ENCODE results near the gene TOM1L2. TPM values are rescaled to one million over a fixed set of nuclear protein-coding genes. Genes with fewer than 3 reads are reported as not detected.
A peak's percentile ranks its signal among the peaks of the same experiment; 100 is the strongest.

The TOM1L2 gene
- total and polyA plus RNA-seq, 9 donors = 18.5 to 40.1 (median 30.2) TPM

GRCh38 chr17:17839791-17840707 lies 132.2 kb downstream of the TOM1L2 start:
- 2% methylated on average over 69 of the region's 71 CpGs for whole genome bisulfite sequencing (ENCODE audit: insufficient coverage)
- H3K4me3 ChIP-seq (ENCODE audit: low read length) = peak overlapping the region; percentile 54
- H3K36me3 ChIP-seq (ENCODE audit: control insufficient read depth, insufficient read depth, low read length) = no peaks in the 10 kb centered on the region
- H3K4me1 ChIP-seq (ENCODE audit: control insufficient read depth, insufficient read depth, low read length) = peaks cover 76% of the 10 kb centered on the region
- DNase-seq = peak; percentile 89
- no peaks in the 10 kb centered on the region for H3K9me3 ChIP-seq (replicated peaks; ENCODE audit: control insufficient read depth, low read depth, low read length)
- H3K27ac ChIP-seq (ENCODE audit: low read length) = peak overlapping the region; percentile 99
- H3K27me3 ChIP-seq (ENCODE audit: control insufficient read depth, insufficient read depth, low read length) = no peaks in the 10 kb centered on the region

DNA sequence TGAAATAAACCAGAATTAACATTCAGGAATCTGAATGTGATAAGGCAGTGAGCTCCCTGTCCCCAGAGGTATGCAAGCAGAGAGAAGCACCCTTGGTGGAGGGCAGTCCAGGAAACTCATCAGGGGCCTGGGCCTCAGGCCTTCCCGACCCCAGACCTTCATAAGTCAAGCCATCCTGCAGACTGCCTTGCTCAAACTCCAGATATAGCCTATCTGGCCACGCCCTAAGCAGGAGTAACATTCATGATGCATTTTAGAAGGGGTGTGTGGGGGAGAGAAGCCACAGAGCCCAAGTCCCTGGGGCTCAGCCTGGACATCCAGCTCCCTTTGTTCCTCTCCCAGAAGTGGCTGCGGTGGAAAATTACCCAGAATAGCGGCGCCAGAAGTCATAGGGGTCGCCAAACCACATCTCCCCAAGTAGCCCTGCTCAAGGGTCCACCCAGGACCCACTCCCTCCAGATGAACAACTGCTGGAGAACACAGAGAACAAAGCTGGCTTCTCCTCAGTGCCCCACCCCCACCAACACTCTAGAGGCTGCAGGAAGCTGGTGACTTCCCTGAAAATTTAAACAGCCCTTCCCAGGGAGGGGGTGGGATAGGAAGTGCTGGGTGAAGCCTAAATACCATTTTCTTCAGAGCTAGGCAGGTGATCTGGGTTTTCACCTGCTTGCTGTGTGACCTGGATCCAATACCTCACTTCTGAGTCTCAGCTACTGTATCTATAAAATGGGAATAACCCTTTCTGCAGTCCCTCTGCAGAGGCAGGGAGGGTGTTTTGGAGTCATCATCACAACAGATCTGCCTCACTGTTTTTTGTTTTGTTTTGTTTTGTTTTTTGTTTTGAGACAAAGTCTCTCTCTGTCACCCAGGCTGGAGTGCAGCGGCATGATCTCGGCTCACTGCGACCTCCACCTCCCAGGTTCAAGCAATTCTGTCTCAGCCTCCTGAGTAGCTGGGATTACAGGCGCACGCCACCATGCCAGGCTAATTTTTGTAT lies 133.9 kb downstream of the TOM1L2 start:
- Histone ChIP-seq H3K9me3 (replicated peaks; ENCODE audit: control insufficient read depth, low read depth, low read length) (no peaks in the 10 kb centered on the region), H3K4me3 (ENCODE audit: low read length) (no peak overlapping the region), H3K4me1 (ENCODE audit: control insufficient read depth, insufficient read depth, low read length) (peaks cover 72% of the 10 kb centered on the region), H3K27me3 (ENCODE audit: control insufficient read depth, insufficient read depth, low read length) (no peaks in the 10 kb centered on the region), H3K36me3 (ENCODE audit: control insufficient read depth, insufficient read depth, low read length) (no peaks in the 10 kb centered on the region), H3K27ac (ENCODE audit: low read length) (peak overlapping the region; percentile 98)
- DNase-seq = peak; percentile 86
- WGBS (ENCODE audit: insufficient coverage) = 22% methylated on average over 5 of the region's 11 CpGs

DNA sequence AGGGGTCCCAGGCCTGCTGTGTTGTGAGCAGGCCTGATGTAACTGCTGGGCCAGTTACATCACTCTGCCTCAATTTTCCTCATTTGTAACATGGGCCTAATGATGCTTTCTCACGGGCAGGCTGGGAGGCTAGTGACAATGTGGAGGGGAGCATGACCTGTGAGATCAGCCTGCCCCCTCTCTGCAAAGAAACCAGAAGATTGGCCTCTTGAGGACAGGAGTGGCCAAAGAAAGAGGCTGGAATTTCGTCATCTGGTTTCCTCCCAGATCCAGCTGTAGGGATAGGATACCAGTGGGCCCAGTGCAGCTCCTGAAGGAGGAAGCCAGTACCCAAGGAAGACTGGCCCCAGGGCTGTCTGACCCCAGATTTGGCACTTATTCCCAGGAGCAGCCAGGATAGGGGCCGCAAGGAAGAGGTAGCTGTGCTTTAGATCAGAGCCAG lies 134.8 kb downstream of the TOM1L2 start:
- Histone ChIP-seq H3K4me3 (ENCODE audit: low read length) (peak overlapping the region; percentile 89), H3K9me3 (replicated peaks; ENCODE audit: control insufficient read depth, low read depth, low read length) (no peaks in the 10 kb centered on the region)
- 43% methylated on average over 2 of the region's 3 CpGs for WGBS (ENCODE audit: insufficient coverage)

GRCh38 chr17:17836818-17837379 lies 135.3 kb downstream of the TOM1L2 start, which contains the start of gene SREBF1:
Gene SREBF1 (minus strand): TSS chr17:17836986. CDS start chr17:17836817, 169 bp downstream.
- under 1% methylated on average over 50 of the region's 52 CpGs for WGBS (ENCODE audit: insufficient coverage)
- no peaks in the 10 kb centered on the region for H3K9me3 ChIP-seq (replicated peaks; ENCODE audit: control insufficient read depth, low read depth, low read length)
- H3K4me1 ChIP-seq (ENCODE audit: control insufficient read depth, insufficient read depth, low read length) = peaks cover 65% of the 10 kb centered on the region
- no peaks in the 10 kb centered on the region for H3K27me3 ChIP-seq (ENCODE audit: control insufficient read depth, insufficient read depth, low read length)
- H3K4me3 ChIP-seq (ENCODE audit: low read length) = peak within 1 kb of the TSS; percentile 89
- DNase-seq = peak; percentile 80
- peak within 1 kb of the TSS; percentile 98 for H3K27ac ChIP-seq (ENCODE audit: low read length)
- no peaks in the 10 kb centered on the region for H3K36me3 ChIP-seq (ENCODE audit: control insufficient read depth, insufficient read depth, low read length)

More for the DNA sequence above, 134.8 kb downstream of the TOM1L2 start:
- Histone ChIP-seq H3K27me3 (ENCODE audit: control insufficient read depth, insufficient read depth, low read length) (no peaks in the 10 kb centered on the region), H3K27ac (ENCODE audit: low read length) (peak overlapping the region; percentile 98), H3K4me1 (ENCODE audit: control insufficient read depth, insufficient read depth, low read length) (peaks cover 70% of the 10 kb centered on the region), H3K36me3 (ENCODE audit: control insufficient read depth, insufficient read depth, low read length) (no peaks in the 10 kb centered on the region)
- DNase-seq = peak; percentile 96

- Histone ChIP-seq H3K4me3 (ENCODE audit: low read length) (peak overlapping the region; percentile 89), H3K27me3 (ENCODE audit: control insufficient read depth, insufficient read depth, low read length) (no peaks in the 10 kb centered on the region), H3K36me3 (ENCODE audit: control insufficient read depth, insufficient read depth, low read length) (peaks cover 3% of the 10 kb centered on the region), H3K9me3 (replicated peaks; ENCODE audit: control insufficient read depth, low read depth, low read length) (no peaks in the 10 kb centered on the region), H3K4me1 (ENCODE audit: control insufficient read depth, insufficient read depth, low read length) (peaks cover 65% of the 10 kb centered on the region), H3K27ac (ENCODE audit: low read length) (peak overlapping the region; percentile 98)
- WGBS (ENCODE audit: insufficient coverage) = under 1% methylated on average over 69 of the region's 69 CpGs
- peak; percentile 98 for DNase-seq
Observed at GRCh38 chr17:17836250-17836817, 135.9 kb downstream of the TOM1L2 start.

DNA sequence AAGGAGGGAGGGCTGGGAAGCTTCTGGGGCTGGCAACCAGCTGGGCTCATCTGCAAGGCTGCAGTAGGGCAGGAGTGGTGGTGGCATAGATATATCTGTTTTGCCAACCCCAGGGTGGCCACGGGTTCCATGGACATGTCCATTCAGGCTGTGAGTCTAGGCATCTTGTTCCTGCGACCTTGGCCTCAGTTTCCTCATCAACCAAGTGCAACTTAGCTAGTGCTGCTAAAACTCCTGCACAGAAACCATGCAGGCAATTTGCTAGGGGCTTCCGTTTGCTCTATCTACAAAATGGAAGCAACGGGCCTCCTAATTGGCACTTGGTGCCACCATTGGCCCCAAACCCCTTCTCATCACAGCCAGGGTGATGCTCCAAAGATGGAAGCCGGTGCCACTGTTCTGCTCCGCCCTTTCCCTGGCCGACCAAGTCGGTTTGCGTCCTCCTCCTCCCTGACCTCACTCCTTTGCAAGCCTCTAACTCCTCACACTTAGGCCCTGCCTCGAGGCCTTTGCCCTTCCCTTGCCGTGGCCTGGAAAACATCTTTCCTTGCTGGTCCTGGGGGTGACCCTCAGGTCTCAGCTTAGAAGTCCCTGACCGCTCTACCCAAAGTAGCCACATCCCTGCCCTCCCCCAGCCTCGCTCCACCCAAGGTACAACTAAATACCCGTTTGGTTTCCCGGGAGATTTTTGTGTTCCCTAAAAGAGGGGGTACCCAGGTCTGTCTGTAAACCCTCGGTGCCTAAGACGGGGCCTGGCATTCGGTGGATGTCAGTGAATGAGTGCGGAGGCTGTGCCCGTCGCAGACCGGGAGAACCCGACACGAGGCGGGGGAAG lies 136.6 kb downstream of the TOM1L2 start:
- Histone ChIP-seq H3K27ac (ENCODE audit: low read length) (peak overlapping the region; percentile 82), H3K4me3 (ENCODE audit: low read length) (peak overlapping the region; percentile 89), H3K4me1 (ENCODE audit: control insufficient read depth, insufficient read depth, low read length) (peaks cover 65% of the 10 kb centered on the region), H3K36me3 (ENCODE audit: control insufficient read depth, insufficient read depth, low read length) (peaks cover 8% of the 10 kb centered on the region), H3K27me3 (ENCODE audit: control insufficient read depth, insufficient read depth, low read length) (no peaks in the 10 kb centered on the region), H3K9me3 (replicated peaks; ENCODE audit: control insufficient read depth, low read depth, low read length) (no peaks in the 10 kb centered on the region)
- 20% methylated on average over 22 of the region's 25 CpGs for WGBS (ENCODE audit: insufficient coverage)
- no peak for DNase-seq

DNA sequence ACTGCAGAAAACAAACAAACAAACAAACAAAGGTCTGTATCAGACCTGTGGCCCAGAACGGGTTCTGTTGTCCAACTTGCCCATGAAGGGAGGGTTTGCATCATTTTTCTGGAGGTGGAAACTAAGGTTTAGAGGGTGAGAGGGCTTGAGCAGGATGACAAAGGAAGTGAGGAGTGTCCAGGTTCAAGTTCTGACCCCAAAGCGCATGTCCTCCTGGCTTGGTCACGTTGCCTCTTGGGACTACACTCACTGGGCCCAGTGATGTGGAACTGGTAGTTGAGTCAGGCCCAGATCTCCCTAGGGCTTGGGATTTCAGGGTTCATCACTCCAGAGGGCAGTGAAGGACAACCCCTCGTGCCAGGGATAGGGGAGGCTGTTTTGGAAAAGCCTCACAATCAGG lies 137.2 kb downstream of the TOM1L2 start:
- Histone ChIP-seq H3K27me3 (ENCODE audit: control insufficient read depth, insufficient read depth, low read length) (no peaks in the 10 kb centered on the region), H3K4me1 (ENCODE audit: control insufficient read depth, insufficient read depth, low read length) (peaks cover 63% of the 10 kb centered on the region), H3K9me3 (replicated peaks; ENCODE audit: control insufficient read depth, low read depth, low read length) (no peaks in the 10 kb centered on the region), H3K27ac (ENCODE audit: low read length) (no peak overlapping the region), H3K36me3 (ENCODE audit: control insufficient read depth, insufficient read depth, low read length) (peaks cover 11% of the 10 kb centered on the region), H3K4me3 (ENCODE audit: low read length) (no peak overlapping the region)
- 83% methylated on average over 2 of the region's 4 CpGs for WGBS (ENCODE audit: insufficient coverage)
- DNase-seq = peak; percentile 37

DNA sequence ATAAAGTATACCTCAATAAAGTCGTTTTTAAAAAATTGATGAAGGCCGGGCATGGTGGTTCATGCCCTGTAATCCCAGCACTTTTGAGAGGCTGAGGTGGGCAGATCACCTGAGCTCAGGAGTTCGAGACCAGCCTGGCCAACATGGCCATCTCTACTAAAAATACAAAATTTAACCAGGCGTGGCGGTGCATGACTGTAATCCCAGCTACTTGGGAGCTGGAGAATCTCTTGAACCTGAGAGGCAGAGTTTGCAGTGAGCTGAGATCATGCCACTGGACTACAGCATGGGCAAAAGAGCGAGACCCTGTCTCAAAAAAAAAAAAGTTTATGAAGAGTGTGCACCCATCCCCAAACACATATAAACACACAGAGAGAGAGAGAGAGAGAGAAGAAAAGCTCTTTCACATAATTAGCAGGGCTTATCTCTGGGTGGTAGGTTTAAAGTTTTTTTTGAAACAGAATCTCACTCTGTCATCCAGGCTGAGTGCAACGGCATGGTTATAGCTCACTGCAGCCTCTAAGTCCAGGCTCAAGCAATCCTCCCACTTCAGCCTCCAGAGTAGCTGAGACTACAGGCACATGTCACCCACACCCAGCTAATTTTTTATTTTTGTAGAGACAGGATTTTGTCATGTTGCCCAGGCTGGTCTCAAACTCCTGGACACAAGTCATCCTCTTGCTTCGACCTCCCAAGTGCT lies 138.4 kb downstream of the TOM1L2 start:
- no peak for DNase-seq
- H3K4me3 ChIP-seq (ENCODE audit: low read length) = no peak overlapping the region
- no peaks in the 10 kb centered on the region for H3K27me3 ChIP-seq (ENCODE audit: control insufficient read depth, insufficient read depth, low read length)
- WGBS (ENCODE audit: insufficient coverage) = 90% methylated on average over 2 of the region's 8 CpGs
- H3K36me3 ChIP-seq (ENCODE audit: control insufficient read depth, insufficient read depth, low read length) = peaks cover 11% of the 10 kb centered on the region
- peaks cover 51% of the 10 kb centered on the region for H3K4me1 ChIP-seq (ENCODE audit: control insufficient read depth, insufficient read depth, low read length)
- no peaks in the 10 kb centered on the region for H3K9me3 ChIP-seq (replicated peaks; ENCODE audit: control insufficient read depth, low read depth, low read length)
- no peak overlapping the region for H3K27ac ChIP-seq (ENCODE audit: low read length)
